Measurements from ENCODE around the gene SPACDR. TPM values are rescaled to one million over a fixed set of nuclear protein-coding genes. Genes with fewer than 3 reads are reported as not detected.
A peak's percentile ranks its signal among the peaks of the same experiment; 100 is the strongest.

Gene SPACDR
- total RNA-seq, 1 donor from 2014 or later, result not detected

DNA sequence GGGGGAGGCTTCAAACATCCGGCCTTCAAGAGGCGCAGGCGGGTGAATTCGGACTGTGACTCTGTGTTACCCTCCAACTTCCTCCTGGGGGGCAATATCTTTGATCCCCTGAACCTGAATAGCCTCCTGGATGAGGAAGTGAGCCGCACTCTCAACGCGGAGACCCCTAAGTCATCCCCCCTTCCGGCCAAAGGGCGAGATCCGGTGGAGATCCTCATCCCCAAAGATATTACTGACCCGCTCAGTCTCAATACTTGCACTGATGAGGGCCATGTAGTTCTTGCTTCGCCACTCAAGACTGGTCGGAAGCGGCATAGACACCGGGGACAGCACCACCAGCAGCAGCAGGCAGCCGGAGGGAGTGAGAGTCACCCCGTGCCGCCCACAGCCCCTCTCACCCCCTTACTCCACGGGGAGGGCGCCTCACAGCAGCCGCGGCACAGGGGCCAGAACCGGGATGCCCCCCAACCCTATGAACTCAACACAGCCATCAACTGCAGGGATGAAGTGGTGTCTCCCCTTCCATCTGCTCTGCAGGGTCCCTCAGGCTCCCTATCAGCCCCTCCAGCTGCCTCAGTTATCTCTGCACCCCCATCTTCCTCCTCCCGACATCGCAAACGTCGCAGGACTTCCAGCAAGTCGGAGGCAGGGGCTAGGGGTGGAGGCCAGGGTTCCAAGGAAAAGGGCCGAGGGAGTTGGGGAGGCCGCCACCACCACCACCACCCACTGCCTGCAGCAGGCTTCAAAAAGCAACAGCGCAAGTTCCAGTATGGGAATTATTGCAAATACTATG lies 33.4 kb downstream of the SPACDR start:
- Histone ChIP-seq H3K36me3 (ENCODE audit: control insufficient read depth in 3 of 3, insufficient read depth in 3 of 3, low read length in 3 of 3) (peaks cover 20 to 28% (median 21%) of the 10 kb centered on the region in 3 donors), H3K4me1 (ENCODE audit: control insufficient read depth in 3 of 3, insufficient read depth in 3 of 3, low read length in 3 of 3) (peaks cover 47 to 54% (median 49%) of the 10 kb centered on the region in 3 donors), H3K4me3 (ENCODE audit: low read length in 3 of 3) (peak overlapping the region; percentile 63 to 91 (median 85))

GRCh38 chr7:100429637-100430492 lies 34.2 kb downstream of the SPACDR start, which contains the start of gene MEPCE:
Gene MEPCE (plus strand): TSS chr7:100429831. CDS start chr7:100430019, 188 bp downstream.
- Histone ChIP-seq H3K9me3 (ENCODE audit: control insufficient read depth in 3 of 3, low read length in 3 of 3) (no peaks in the 10 kb centered on the region), H3K27me3 (ENCODE audit: control insufficient read depth in 3 of 3, insufficient read depth in 3 of 3, low read length in 3 of 3) (no peaks in the 10 kb centered on the region), H3K4me1 (ENCODE audit: control insufficient read depth in 3 of 3, insufficient read depth in 3 of 3, low read length in 3 of 3) (peaks cover 39 to 46% (median 41%) of the 10 kb centered on the region in 3 donors)

More for the DNA sequence above, 33.4 kb downstream of the SPACDR start:
- H3K9ac ChIP-seq (ENCODE audit: low read depth in 1 of 3, low read length in 3 of 3), result peak overlapping the region; percentile 95 to 99 (median 97)
- no peaks in the 10 kb centered on the region for H3K9me3 ChIP-seq (ENCODE audit: control insufficient read depth in 3 of 3, low read length in 3 of 3)
- no peaks in the 10 kb centered on the region for H3K27me3 ChIP-seq (ENCODE audit: control insufficient read depth in 3 of 3, insufficient read depth in 3 of 3, low read length in 3 of 3)
- peak overlapping the region; percentile 100 for H3K27ac ChIP-seq (ENCODE audit: low read depth, low read length)

DNA sequence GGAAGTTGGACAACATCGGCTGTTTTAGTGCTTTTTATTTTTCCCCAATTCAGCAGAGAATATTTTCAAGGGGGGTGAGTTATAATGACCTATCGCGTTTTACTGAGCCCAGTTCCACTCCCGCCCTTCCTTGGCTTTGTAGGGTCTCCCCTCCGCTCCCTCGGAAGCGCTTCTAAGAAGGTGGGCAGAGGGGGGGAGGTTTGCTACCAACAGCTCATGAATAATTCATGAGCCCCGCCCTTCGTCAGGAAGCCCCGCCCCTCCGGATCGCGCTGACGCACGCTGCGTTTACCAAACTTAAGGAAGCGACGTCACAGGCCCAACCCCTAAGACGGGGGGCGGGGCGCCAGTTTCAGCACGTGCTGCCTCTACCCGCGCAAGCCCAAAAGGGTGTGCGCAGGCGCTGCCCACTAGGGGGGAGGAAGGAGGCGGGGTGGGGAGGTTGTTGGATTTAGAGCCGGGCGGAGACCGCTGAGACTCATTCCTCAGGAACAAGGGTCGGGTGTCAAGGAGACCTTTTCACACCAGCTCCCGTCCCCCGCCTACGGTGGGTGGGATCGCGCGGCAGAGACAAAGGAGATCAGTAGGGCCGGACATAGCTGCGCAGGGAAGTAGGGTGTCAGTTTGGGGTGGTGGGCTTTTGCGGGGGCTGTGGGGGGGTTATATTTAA lies 35.0 kb downstream of the SPACDR start:
- Histone ChIP-seq H3K36me3 (ENCODE audit: control insufficient read depth in 3 of 3, insufficient read depth in 3 of 3, low read length in 3 of 3) (peaks cover 18 to 22% (median 19%) of the 10 kb centered on the region in 3 donors), H3K4me1 (ENCODE audit: control insufficient read depth in 3 of 3, insufficient read depth in 3 of 3, low read length in 3 of 3) (peaks cover 34 to 40% (median 36%) of the 10 kb centered on the region in 3 donors), H3K27me3 (ENCODE audit: control insufficient read depth in 3 of 3, insufficient read depth in 3 of 3, low read length in 3 of 3) (no peaks in the 10 kb centered on the region), H3K27ac (ENCODE audit: low read depth, low read length) (peak overlapping the region; percentile 100), H3K9me3 (ENCODE audit: control insufficient read depth in 3 of 3, low read length in 3 of 3) (no peaks in the 10 kb centered on the region), H3K9ac (ENCODE audit: low read depth in 1 of 3, low read length in 3 of 3) (peak overlapping the region; percentile 98 to 99 (median 98)), H3K4me3 (ENCODE audit: low read length in 3 of 3) (peak overlapping the region; percentile 89 to 93 (median 92))

More at GRCh38 chr7:100429637-100430492, 34.2 kb downstream of the SPACDR start, which contains the start of gene MEPCE:
- Histone ChIP-seq H3K9ac (ENCODE audit: low read depth in 1 of 3, low read length in 3 of 3) (peak within 1 kb of the TSS; percentile 98 to 99 (median 98)), H3K4me3 (ENCODE audit: low read length in 3 of 3) (peak within 1 kb of the TSS; percentile 89 to 93 (median 92)), H3K36me3 (ENCODE audit: control insufficient read depth in 3 of 3, insufficient read depth in 3 of 3, low read length in 3 of 3) (peaks cover 20 to 28% (median 21%) of the 10 kb centered on the region in 3 donors), H3K27ac (ENCODE audit: low read depth, low read length) (peak within 1 kb of the TSS; percentile 100)

DNA sequence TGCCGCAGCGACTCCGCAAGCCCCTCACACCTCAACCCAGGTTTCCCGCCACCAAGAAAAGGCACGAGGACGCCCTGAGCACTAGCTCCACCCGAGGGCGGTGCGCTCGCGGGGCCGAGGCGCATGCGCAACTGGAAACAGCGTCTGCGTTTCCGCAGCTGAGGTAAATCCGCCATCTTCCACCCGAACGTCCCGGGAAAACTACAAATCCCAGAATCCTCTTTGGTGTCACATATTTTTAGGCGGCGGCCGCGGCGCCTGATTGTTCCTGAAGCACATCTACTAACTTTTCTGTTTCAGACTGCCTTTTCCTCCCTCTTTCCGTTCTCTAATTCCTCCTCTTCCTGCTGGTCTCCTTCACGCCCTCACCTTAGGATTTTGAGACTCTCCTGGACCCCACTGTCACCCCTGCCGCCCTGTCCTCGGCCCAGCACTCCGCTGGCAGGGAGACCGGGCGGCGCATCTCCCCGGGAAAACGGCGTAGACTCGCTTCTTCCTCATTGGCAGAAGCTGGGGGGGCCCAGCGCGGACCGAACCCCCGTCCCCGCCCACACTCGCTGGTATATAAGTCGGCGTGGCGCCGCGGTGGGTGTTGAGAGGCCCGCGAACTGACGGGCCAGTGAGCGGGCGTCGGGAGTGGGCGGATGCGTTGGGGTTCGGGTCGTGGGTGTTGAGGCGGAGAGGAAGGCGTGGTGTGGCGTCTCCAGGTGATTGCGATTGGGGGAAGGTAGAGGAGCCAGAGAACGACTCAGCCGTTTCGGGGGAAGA lies 35.7 kb downstream of the SPACDR start, which contains the start of gene ZCWPW1:
Gene ZCWPW1 (minus strand): TSS at position 505 of the 768 bp plus-strand sequence. CDS start 8,054 bp downstream, outside the sequence.
- Histone ChIP-seq H3K9ac (ENCODE audit: low read depth in 1 of 3, low read length in 3 of 3) (peak within 1 kb of the TSS; percentile 98 to 99 (median 98)), H3K27ac (ENCODE audit: low read depth, low read length) (peak within 1 kb of the TSS; percentile 100), H3K4me1 (ENCODE audit: control insufficient read depth in 3 of 3, insufficient read depth in 3 of 3, low read length in 3 of 3) (peaks cover 29 to 35% (median 30%) of the 10 kb centered on the region in 3 donors), H3K4me3 (ENCODE audit: low read length in 3 of 3) (peak within 1 kb of the TSS; percentile 89 to 93 (median 92)), H3K9me3 (ENCODE audit: control insufficient read depth in 3 of 3, low read length in 3 of 3) (no peaks in the 10 kb centered on the region), H3K36me3 (ENCODE audit: control insufficient read depth in 3 of 3, insufficient read depth in 3 of 3, low read length in 3 of 3) (peaks cover 11 to 14% (median 12%) of the 10 kb centered on the region in 3 donors), H3K27me3 (ENCODE audit: control insufficient read depth in 3 of 3, insufficient read depth in 3 of 3, low read length in 3 of 3) (no peaks in the 10 kb centered on the region)

GRCh38 chr7:100427762-100428198 lies 36.3 kb downstream of the SPACDR start:
- Histone ChIP-seq H3K4me3 (ENCODE audit: low read length in 3 of 3) (peak overlapping the region; percentile 89 to 93 (median 92)), H3K9ac (ENCODE audit: low read depth in 1 of 3, low read length in 3 of 3) (peak overlapping the region in 1 of 3 donors; percentile 98)

DNA sequence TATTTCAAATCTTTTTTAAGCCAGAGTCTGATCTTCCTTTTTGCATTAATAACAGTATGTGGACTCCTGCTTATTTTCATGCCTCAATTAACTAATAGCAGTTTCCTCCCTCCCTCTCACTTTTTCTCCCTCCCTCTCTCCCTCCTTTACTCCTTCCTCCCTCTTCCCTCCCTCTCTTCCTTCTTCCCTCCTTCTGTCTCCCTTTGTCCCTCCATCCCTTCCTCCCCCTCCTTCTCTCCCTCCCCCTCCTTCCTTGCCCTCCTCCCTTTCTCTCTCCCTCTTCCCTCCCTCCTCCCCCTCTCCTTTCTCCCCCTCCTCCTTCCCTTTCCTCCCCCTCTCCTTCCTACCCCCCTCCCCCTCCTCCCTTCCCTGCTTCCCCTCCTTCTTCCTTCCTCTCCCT lies 37.5 kb downstream of the SPACDR start:
- H3K27me3 ChIP-seq (ENCODE audit: control insufficient read depth in 3 of 3, insufficient read depth in 3 of 3, low read length in 3 of 3), result no peaks in the 10 kb centered on the region

More at GRCh38 chr7:100427762-100428198, 36.3 kb downstream of the SPACDR start:
- H3K4me1 ChIP-seq (ENCODE audit: control insufficient read depth in 3 of 3, insufficient read depth in 3 of 3, low read length in 3 of 3), result peaks cover 28 to 31% (median 28%) of the 10 kb centered on the region in 3 donors
- H3K27ac ChIP-seq (ENCODE audit: low read depth, low read length), result peak overlapping the region; percentile 100
- peaks cover 6 to 8% (median 7%) of the 10 kb centered on the region in 3 donors for H3K36me3 ChIP-seq (ENCODE audit: control insufficient read depth in 3 of 3, insufficient read depth in 3 of 3, low read length in 3 of 3)
- no peaks in the 10 kb centered on the region for H3K27me3 ChIP-seq (ENCODE audit: control insufficient read depth in 3 of 3, insufficient read depth in 3 of 3, low read length in 3 of 3)
- H3K9me3 ChIP-seq (ENCODE audit: control insufficient read depth in 3 of 3, low read length in 3 of 3), result no peaks in the 10 kb centered on the region

DNA sequence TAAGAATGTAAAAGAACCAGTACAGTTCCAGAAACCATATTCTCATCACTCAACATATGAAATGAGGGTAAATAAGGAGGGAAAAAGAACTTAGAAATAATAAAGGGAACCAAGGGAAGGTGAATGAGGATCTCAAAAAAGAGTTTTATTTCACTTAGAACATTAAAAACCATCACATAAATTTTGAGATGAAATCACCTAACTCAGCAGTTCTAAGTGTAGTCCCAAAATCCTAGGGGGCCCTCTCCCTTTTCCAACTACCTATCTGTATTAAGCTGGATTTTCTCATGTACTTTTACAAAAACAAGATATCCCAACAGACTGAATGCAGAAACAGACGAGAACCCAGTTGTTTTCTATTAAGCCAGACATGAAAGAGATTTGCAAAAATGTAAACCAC lies 38.7 kb downstream of the SPACDR start:
- H3K9me3 ChIP-seq (ENCODE audit: control insufficient read depth in 3 of 3, low read length in 3 of 3), result no peaks in the 10 kb centered on the region
- H3K36me3 ChIP-seq (ENCODE audit: control insufficient read depth in 3 of 3, insufficient read depth in 3 of 3, low read length in 3 of 3), result no peaks in the 10 kb centered on the region
- no peak overlapping the region for H3K9ac ChIP-seq (ENCODE audit: low read depth in 1 of 3, low read length in 3 of 3)
- H3K4me3 ChIP-seq (ENCODE audit: low read length in 3 of 3), result no peak overlapping the region
- H3K4me1 ChIP-seq (ENCODE audit: control insufficient read depth in 3 of 3, insufficient read depth in 3 of 3, low read length in 3 of 3), result peaks cover 4 to 6% (median 5%) of the 10 kb centered on the region in 3 donors
- no peak overlapping the region for H3K27ac ChIP-seq (ENCODE audit: low read depth, low read length)
- no peaks in the 10 kb centered on the region for H3K27me3 ChIP-seq (ENCODE audit: control insufficient read depth in 3 of 3, insufficient read depth in 3 of 3, low read length in 3 of 3)

More for the DNA sequence above, 37.5 kb downstream of the SPACDR start:
- Histone ChIP-seq H3K4me1 (ENCODE audit: control insufficient read depth in 3 of 3, insufficient read depth in 3 of 3, low read length in 3 of 3) (peaks cover 16 to 18% (median 16%) of the 10 kb centered on the region in 3 donors), H3K4me3 (ENCODE audit: low read length in 3 of 3) (no peak overlapping the region), H3K9ac (ENCODE audit: low read depth in 1 of 3, low read length in 3 of 3) (no peak overlapping the region), H3K27ac (ENCODE audit: low read depth, low read length) (no peak overlapping the region), H3K9me3 (ENCODE audit: control insufficient read depth in 3 of 3, low read length in 3 of 3) (no peaks in the 10 kb centered on the region), H3K36me3 (ENCODE audit: control insufficient read depth in 3 of 3, insufficient read depth in 3 of 3, low read length in 3 of 3) (peaks cover 0 to 6% (median 0%) of the 10 kb centered on the region in 3 donors)

DNA sequence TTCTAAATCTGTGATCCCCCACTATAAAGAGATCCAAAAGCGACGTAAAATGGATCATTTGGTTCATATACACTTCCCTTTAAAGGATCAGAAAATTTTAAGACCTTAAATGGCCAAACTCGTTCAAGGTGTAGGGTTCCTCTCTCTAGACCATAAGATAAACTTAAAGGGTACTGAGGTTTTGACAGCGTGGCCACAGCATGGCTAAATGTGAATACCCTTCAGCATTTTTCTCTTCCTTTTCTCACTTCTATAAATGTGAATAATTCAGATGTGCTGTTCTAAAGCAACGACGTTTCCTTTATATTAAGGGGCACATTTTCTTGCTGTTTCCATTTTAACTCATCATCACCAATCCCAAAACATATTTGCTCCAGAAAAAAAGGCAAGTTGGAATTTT lies 40.7 kb downstream of the SPACDR start:
- Histone ChIP-seq H3K4me1 (ENCODE audit: control insufficient read depth in 3 of 3, insufficient read depth in 3 of 3, low read length in 3 of 3) (peaks cover 4 to 6% (median 5%) of the 10 kb centered on the region in 3 donors), H3K27ac (ENCODE audit: low read depth, low read length) (no peak overlapping the region), H3K36me3 (ENCODE audit: control insufficient read depth in 3 of 3, insufficient read depth in 3 of 3, low read length in 3 of 3) (no peaks in the 10 kb centered on the region), H3K9ac (ENCODE audit: low read depth in 1 of 3, low read length in 3 of 3) (no peak overlapping the region), H3K27me3 (ENCODE audit: control insufficient read depth in 3 of 3, insufficient read depth in 3 of 3, low read length in 3 of 3) (no peaks in the 10 kb centered on the region), H3K9me3 (ENCODE audit: control insufficient read depth in 3 of 3, low read length in 3 of 3) (no peaks in the 10 kb centered on the region), H3K4me3 (ENCODE audit: low read length in 3 of 3) (no peak overlapping the region)

Data from skeletal muscle tissue (tissue), 4 donors.